NCI-H1436 treated with DMSO at 0.1 percent for 48 hours (cell line): ENCODE measurements around the gene ZNF610.

Source experiments
- DNase-seq: peaks from one replicate; lab custom pipeline; 2025; lab: John Stamatoyannopoulos, UW

ZNF610 gene

GRCh38 chr19:52398081-52398441 lies 62.0 kb downstream of the ZNF610 start:
- no peak for DNase-seq

DNA sequence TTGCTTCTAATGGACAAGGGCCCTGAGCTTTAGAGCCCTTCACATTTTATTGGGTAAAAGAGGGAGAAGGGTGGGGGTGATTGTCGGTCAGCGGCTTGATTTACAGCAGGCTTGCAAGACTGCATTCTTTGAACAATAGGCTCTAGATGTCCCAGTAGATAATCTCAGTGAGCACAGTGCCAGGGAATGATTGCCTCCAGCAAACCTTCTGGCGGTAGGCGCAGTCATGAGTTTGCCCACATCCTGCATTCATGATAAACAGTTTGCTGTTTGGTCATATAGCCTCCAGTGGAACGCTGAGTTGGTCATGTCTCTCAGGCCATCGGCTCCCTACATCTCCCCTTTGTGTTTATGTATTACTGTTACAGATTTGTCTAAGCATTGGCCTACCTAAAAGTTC lies 74.2 kb downstream of the ZNF610 start:
- DNase-seq = no peak

DNA sequence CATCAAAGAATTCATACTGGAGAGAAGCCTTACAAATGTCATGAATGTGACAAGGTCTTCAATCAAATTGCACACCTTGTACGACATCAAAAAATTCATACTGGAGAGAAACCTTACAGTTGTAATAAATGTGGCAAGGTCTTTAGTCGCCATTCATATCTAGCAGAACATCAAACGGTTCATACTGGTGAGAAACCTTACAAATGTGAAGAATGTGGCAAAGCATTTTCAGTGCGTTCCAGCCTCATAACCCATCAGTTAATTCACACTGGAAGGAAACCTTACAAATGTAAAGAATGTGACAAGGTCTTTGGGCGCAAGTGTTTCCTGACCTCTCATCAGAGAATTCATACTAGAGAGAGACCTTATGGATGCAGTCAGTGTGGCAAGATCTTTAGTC lies 79.7 kb downstream of the ZNF610 start:
- no peak for DNase-seq
